HG02852 (cell line): ENCODE results near the gene NALCN.

Experiments used
- ATAC-seq: cut with Tn5 transposase; IDR thresholded peaks from one replicate; pipeline ENCODE4 v1.9.1; 2021; ENCODE audit warnings: mild to moderate bottlenecking, moderate library complexity; ENCODE audit not compliant: unreplicated experiment

The NALCN gene

DNA sequence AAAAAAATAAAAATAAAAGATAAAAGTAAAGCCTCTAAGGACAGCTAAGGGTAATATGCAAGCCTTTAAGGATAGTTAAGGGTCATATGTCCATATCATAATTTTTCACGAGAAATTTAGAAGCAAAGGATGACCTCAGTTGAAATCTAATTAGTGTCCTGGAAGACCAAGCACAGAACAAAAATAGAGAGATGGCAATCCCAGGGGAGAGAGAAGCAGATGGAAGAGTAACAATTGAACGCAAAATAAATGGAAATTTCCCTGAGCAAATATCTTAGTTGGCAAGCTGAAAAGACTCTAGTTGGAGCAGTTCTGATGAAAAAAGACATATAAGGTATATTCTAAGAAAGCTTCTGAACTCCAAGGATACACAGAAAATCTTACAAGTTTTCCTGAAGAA lies 275.4 kb downstream of the NALCN start:
- no peak for ATAC-seq

DNA sequence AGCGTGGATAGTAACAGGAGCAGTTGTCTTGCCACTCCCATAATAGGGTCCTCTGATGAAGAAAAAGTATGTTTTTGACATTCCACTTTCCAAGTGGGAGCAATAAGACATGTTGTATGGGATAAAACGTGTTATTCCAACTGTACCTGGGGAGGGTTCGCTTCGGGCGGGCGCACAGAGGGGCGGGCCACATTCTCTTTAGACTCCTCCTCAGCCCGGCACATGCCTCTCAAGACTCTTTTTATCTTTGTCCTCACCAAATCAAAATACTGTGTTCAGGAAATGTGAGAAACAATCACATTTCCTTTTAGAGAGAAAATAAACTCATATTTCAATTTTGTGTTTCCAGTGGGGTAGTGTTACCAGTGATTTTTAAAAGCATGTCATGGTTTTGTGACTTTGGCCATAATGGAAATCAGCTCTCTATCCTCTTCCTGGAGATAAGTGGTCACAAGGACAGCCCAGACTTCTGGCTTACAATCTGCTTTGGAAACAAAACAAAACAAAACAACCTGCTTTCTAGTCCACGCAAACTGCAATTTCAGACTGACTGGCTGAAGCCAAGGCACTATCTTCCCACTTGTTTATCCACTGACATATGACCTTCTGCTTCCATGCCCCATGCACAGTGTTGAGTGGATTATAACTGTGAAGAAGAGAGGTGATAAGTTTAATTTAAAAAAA lies 276.1 kb downstream of the NALCN start:
- ATAC-seq: no peak

GRCh38 chr13:101139081-101139480 lies 277.2 kb downstream of the NALCN start:
- ATAC-seq: no peak

DNA sequence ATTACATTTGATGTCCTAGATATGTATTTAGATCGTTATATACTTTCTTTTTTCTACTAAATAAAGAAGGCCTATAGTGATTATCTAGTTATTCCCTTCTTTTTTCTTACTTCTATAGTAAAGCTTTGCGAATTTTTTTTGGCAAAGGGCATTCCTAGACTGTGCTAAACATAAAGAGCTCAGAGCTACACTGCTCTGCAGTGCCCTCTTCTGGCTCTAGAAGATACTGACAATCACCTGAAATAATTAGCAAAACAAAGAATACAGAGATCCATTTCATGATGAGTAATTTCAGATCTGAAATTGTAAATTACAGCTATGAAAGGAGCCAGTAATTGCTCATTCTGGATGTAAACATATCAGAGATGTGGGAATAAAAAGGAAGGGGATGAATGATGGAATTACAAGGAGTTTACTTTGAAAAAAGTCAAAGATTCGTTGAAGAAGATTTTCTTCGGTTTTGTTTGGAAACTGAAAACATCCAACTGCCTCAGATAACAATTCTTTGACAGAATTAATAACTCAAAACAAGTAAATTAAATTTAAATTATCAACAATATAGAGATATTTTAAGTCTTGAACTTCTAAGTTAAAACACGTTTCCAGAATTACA lies 288.5 kb downstream of the NALCN start:
- peak; percentile 81 for ATAC-seq

- no peak for ATAC-seq
These were observed 293.3 kb downstream of the NALCN start for GRCh38 chr13:101123028-101123427.

GRCh38 chr13:101121608-101122007 lies 294.7 kb downstream of the NALCN start:
- ATAC-seq: no peak

- no peak for ATAC-seq
These were observed 296.3 kb downstream of the NALCN start for GRCh38 chr13:101120007-101120406.

DNA sequence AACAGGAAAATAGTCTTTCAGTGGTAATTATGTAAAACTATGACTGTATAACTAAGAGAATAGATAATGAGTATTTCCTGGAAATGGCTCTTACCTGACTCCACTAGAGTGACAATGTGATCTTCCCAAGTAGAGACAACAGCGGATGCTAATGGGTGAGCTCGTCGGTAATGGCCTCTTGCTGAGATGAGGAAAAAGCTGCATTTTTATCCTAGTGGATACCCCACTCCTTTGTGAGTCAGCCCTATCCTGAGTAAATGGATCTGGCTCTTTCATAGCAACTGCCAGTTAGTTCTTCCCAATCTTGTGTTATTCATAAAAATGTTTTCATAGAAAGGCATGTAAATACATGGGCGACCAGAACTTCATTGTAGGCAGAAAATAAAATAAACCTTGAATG lies 299.5 kb downstream of the NALCN start:
- ATAC-seq: no peak

DNA sequence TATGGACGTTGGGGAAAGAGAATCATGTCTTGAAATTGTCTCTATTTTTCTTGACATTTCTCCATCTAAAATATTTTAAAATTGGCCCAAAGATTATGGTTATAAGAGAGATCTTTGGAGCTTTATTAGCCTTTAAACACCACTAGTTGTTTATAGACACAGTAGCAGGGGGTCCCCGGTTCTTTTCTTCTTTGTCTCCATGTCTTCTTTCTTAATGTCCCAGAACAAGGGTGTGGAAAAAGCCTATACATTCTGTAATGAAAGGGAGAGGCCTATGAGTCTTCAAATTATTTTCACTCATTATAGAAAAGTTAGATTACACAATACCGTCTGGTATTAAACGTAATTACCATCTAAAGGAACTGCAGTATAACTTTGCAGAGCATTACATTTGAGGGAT lies 300.0 kb downstream of the NALCN start:
- no peak for ATAC-seq

GRCh38 chr13:101115762-101116171 lies 300.5 kb downstream of the NALCN start:
- no peak for ATAC-seq

DNA sequence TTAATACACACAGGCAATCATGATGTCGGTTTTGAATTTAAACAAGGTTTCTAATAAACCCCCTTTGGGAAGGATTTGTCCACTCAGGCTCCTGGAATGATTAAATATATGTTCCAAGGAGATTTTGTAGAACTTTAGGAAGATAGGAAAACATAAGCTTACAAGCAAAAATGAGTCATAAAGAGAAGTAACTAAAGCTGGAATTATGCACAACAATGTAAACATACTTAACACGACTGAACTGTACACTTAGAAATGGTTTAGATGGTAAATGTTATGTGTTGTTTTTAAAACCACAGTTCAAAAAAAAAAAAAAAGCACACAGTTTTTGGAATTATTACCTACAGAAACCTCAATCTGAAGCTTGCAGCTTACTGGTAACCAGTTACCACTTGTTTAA lies 304.4 kb downstream of the NALCN start:
- ATAC-seq: no peak

DNA sequence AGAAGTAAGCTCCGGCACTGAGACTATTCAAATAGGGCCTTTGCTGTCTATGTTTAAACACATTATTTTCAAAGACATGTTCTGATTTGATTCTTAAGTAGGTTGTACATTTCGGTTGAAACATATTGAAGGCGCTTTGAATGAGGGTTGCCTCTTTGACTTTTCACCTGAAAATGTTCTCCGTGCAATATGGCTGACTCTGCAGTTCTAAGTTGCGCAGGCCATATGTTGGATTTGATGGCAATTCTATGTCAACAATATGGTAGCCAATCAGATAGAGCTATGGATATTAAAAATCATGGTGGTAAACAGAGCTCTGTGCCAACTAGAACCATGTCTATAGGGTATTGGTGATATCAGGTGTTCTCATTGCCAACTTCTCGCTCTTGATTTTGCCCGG lies 307.3 kb downstream of the NALCN start:
- no peak for ATAC-seq

DNA sequence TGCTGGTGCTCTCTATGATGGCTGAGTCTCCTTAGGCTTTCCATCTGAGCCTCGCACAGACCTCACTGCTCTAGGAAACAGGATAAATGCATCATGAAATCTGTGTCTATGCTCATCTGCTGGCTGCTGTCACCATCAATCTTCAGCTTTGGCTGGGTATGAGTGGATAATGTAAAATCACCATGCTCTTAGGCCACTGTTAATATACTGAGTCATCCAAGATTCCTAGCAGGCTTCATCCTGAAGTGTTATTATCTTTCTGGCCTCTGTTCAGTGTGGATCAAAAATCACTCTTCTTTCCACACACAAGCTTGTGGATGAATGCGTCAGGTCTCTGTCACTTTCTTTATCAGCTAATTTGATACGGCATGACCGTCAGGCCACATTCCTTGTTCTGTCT lies 317.4 kb downstream of the NALCN start:
- no peak for ATAC-seq

GRCh38 chr13:101092985-101093384 lies 323.3 kb downstream of the NALCN start:
- no peak for ATAC-seq

GRCh38 chr13:101090287-101090686 lies 326.0 kb downstream of the NALCN start:
- no peak for ATAC-seq

DNA sequence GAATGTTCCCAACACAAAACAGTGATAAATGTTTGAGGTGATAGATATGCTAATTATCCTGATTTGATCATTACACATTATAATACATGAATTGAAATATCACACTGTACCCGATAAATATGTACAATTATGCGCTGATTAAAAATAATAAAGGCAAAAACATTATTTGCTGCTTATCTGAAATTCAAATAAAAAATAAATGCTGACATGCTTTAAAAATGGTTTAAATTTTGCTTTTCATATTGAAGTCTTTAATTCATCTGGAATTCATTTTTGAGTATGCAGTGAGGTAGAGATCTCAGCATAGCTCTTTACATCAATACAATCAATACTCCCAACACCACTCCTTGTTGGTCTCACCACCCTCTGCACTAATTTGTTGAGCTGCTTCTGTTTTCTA lies 330.8 kb downstream of the NALCN start:
- no peak for ATAC-seq

DNA sequence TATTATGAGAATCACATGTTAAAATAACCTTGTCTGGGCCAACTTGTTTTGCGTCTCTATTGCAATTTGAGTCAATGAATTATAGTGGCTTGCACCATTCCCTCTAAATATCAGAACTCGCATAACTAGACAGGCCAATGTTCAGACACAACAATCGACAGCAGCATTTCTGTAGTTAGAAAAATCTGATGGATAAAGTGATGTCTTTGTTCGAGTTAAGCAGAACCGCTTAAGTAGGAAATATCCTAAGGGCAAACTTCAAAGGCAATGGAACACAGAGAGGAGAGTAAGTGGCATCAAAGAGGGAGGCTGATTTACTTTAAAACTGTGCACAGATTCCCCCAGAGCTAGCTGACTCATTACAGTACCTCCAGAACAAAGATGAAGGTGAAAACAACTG lies 333.9 kb downstream of the NALCN start:
- no peak for ATAC-seq

DNA sequence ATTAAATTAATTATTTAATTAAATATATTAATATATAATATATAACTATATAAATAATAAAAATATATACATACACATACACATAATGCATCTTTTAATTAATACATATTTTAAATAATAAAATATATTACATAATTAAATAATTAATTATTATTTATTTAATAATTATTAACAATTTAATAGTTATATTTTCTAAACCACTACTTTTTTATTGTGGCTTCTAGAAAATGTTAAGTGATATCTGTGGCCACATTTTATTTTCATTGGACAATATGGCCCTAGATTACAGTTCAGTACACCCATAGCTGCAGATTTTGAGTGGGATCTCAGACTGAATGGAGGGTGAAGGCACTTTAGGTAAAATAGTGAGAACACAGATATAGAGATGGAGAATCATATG lies 335.7 kb downstream of the NALCN start:
- ATAC-seq: no peak

- no peak for ATAC-seq
These were observed 351.0 kb downstream of the NALCN start for GRCh38 chr13:101065329-101065728.

- ATAC-seq: no peak
These were observed 356.5 kb downstream of the NALCN start for GRCh38 chr13:101059793-101060192.

DNA sequence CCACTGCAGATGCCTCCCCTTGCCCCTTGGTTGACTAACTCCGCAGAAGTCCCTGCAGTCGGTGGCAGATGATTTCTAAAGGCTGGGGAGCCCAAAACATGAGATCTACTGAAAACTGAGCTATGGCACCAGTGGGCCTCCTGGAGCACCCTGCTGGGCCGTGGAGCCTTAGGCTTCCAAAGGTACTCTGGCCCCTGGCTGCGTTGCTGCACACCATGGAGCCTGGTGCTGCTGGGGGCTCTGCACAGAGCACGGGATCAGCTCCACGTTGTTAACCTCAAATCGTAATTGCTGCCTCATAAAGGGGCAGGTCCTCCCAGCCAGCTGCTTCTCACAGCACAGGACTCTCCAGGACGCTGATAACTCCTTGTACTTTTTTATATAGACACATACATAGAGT lies 357.5 kb downstream of the NALCN start:
- no peak for ATAC-seq

GRCh38 chr13:101053301-101054093 lies 362.8 kb downstream of the NALCN start:
- no peak for ATAC-seq
